Fibroblast of skin of left quadriceps (primary cell): Measurements from ENCODE around the gene COL17A1.

Experiments used
- DNase-seq, 2 experiments: peaks; one replicate each; pipeline ENCODE4 v3.0.0-alpha.2; 2013; ENCODE audit warnings: low read depth in 2 of 2

Gene COL17A1

DNA sequence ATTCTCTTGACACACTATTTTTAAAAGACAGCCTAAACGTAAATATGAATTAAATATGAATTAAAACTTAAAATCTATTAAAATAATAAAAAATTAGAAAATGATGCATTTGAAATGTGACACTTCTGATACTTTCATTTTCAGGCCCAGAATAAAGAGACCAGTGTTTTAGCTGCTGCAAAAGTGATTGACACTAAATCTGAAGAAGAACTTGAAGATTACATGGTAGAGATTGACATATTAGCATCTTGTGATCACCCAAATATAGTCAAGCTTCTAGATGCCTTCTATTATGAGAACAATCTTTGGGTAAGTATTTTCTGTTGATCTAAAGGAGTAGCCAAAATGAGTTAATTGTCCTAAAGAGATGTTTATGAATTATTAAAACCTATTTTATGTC is 95.1 kb downstream of the COL17A1 start:
- DNase-seq, result no peak

GRCh38 chr10:103990121-103990520 is 95.6 kb downstream of the COL17A1 start:
- DNase-seq, result no peak

- no peak for DNase-seq
Observed at GRCh38 chr10:103986360-103986759, 99.3 kb downstream of the COL17A1 start.

- DNase-seq, result no peak
Observed at GRCh38 chr10:103985726-103986125, 100.0 kb downstream of the COL17A1 start.

GRCh38 chr10:103983367-103983911 is 102.2 kb downstream of the COL17A1 start:
- DNase-seq, result no peak

DNA sequence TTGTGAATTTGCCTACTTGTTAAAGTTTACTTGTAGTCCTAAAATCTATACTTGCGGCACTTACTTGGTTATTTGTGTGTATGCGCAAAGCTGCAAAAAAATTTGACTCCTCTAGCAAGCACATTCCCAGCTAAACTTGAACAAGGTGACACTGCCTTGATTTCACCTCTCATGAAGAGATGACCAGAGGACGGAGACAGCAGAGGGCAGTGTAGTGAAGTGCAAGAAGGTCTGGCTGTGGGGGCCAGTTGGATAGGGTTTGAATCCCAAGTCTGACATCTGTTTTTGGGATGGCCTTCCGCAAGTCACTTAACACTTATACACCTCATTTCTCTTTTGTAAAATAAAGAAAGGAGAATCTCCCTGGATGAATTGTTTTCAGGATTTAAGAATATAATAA is 103.0 kb downstream of the COL17A1 start:
- no peak for DNase-seq
